AG09319 (cell line): ENCODE measurements around the gene EPB41L2.

Experiments used
- DNase-seq: peaks from one replicate; pipeline ENCODE4 v3.0.0-alpha.2; 2010; ENCODE audit warnings: low read depth; ENCODE audit errors: extremely low read depth
- CTCF ChIP-seq: IDR thresholded peaks from 2 replicates; pipeline ENCODE4 v1.5.1; 2011; ENCODE audit warnings: low read depth, mild to moderate bottlenecking, inconsistent platforms, low read length, moderate library complexity

The EPB41L2 gene

GRCh38 chr6:130931683-130932082 is 131.4 kb downstream of the EPB41L2 start:
- no peak for DNase-seq

GRCh38 chr6:130929036-130929678 is 133.9 kb downstream of the EPB41L2 start:
- DNase-seq, result peak; percentile 32

More at GRCh38 chr6:130931683-130932082, 131.4 kb downstream of the EPB41L2 start:
- no peak for TF ChIP-seq CTCF

GRCh38 chr6:130928158-130928912 is 134.7 kb downstream of the EPB41L2 start:
- no peak for TF ChIP-seq CTCF
- no peak for DNase-seq

More at GRCh38 chr6:130929036-130929678, 133.9 kb downstream of the EPB41L2 start:
- no peak for TF ChIP-seq CTCF

DNA sequence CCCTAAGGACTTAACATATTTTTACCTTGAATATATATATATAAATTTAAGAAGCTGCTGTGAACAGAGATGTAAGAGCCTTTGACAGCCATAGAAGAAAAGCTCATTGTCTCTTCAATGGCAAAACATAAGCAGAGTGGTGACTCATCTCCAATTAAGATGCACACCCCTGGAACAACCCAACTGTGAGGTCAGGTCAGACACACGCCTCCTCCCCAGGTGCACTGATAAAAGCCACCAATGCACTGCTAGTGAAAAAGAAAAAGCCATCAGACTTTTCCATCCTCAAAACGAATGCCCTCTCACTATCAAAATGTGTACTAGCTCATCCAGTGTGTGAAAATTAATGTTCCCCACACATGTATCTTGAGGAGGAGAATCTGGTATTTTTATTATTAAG is 135.7 kb downstream of the EPB41L2 start:
- TF ChIP-seq CTCF, result no peak
- no peak for DNase-seq

- DNase-seq, result no peak
Observed at GRCh38 chr6:130923350-130923749, 139.7 kb downstream of the EPB41L2 start.

DNA sequence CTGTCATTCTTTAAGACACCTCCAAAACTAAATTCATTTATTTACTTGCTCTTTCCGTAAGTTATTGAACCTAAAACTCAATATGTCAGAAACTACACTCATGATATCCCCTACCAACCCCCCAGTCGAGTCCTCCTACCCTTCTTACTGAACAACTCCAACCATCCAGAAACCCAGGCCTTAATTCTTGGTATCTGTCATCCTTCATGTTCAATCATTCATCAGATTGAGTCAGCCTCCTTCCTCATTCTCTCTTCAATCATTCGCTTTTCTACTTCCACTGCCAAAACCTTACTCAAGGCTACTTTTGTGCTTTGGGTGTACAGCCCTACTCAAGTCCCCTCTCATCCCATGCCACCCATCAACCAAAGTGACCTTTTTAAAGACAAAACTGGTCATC is 140.1 kb downstream of the EPB41L2 start:
- DNase-seq, result no peak
- TF ChIP-seq CTCF, result no peak

More at GRCh38 chr6:130923350-130923749, 139.7 kb downstream of the EPB41L2 start:
- no peak for TF ChIP-seq CTCF

DNA sequence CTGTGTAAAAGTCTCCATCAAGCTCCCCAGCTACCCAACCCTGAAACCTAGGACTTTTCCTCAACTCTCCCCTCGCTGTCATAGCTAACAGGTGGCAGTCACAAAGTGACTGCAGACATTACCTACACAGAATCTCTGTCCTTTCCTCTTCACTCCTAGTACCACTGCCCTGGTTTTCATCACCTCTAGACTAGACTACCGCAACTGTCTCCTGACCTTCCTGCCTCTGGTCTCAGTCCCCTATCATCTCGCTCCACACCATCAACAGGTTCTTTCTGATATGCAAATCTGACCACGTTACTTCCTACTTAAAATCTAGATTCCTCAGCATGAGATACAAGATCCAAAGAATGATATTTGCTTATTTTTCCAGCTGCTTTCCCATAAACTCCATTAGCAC is 142.1 kb downstream of the EPB41L2 start:
- no peak for TF ChIP-seq CTCF
- no peak for DNase-seq
